ENCODE data around the gene FBXO28. TPM values are rescaled to one million over a fixed set of nuclear protein-coding genes. Genes with fewer than 3 reads are reported as not detected.

Gene FBXO28
- polyA plus RNA-seq, 1 donor (not counting 4 experiments of a cell fraction or from before 2014, with no cell fraction given): 36.5 TPM

DNA sequence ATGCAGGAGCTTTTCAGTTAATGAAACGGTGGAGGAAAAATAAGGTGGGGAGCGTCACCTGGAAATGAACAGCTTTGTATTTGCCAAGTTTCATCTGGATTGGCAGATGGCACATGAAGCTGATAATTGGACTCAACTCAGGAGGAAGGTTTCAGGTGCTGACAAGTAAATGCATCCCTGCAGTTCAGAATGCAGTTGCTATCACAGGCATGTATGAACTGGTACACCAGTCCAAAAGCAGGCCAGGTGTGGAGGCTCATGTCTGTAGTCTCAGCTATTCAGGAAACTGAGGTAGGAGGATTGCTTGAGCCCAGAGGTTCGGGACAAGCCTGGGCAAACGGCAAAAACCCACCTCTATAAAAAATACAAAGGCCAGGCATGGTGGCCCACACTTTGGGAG, 84.7 kb downstream of the FBXO28 start:
- Histone ChIP-seq H4K20me1 (ENCODE audit: control insufficient read depth, extremely low read depth, insufficient read depth, low read length) (no peaks in the 10 kb centered on the region), H3K27me3 (ENCODE audit: control insufficient read depth, extremely low read depth, insufficient read depth, low read length) (no peaks in the 10 kb centered on the region), H3K9ac (ENCODE audit: control insufficient read depth, extremely low read depth, insufficient read depth, low read length) (no peak overlapping the region), H3K4me3 (ENCODE audit: control insufficient read depth in 2 of 3, extremely low read depth in 1 of 3, insufficient read depth in 2 of 3, low read depth in 1 of 3, low read length in 3 of 3) (no peak overlapping the region), H3K9me1 (ENCODE audit: control insufficient read depth, extremely low read depth, insufficient read depth, low read length) (no peaks in the 10 kb centered on the region), H2AFZ (ENCODE audit: control insufficient read depth, low read length) (peak overlapping the region; percentile 67), H3K27ac (ENCODE audit: control insufficient read depth, insufficient read depth, low read length) (peak overlapping the region; percentile 67), H3K9me3 (ENCODE audit: control insufficient read depth, low read depth, low read length) (no peaks in the 10 kb centered on the region), H3K4me1 (ENCODE audit: control insufficient read depth, extremely low read depth, insufficient read depth, low read length) (peaks cover 28% of the 10 kb centered on the region), H3K79me2 (ENCODE audit: control insufficient read depth, insufficient read depth, low read length) (no peaks in the 10 kb centered on the region), H3K36me3 (ENCODE audit: control insufficient read depth in 2 of 2, extremely low read depth in 1 of 2, insufficient read depth in 2 of 2, low read length in 2 of 2) (peaks cover 0 to under 1% of the 10 kb centered on the region in 2 experiments), H3K4me2 (ENCODE audit: control insufficient read depth, extremely low read depth, insufficient read depth, low read depth, low read length) (peak overlapping the region; percentile 61)
- dilution Hi-C loops (cut with MboI; ENCODE audit: extremely low pct_ligation_motif_present, low sequenced_read_pairs): no loop called here
- no peak for DNase-seq (ENCODE audit: low read depth, low spot score)
- TF ChIP-seq EZH2 (IDR thresholded peaks at IDR 0.05; ENCODE audit: low read length): no peak
- TF ChIP-seq, protein P1, sequence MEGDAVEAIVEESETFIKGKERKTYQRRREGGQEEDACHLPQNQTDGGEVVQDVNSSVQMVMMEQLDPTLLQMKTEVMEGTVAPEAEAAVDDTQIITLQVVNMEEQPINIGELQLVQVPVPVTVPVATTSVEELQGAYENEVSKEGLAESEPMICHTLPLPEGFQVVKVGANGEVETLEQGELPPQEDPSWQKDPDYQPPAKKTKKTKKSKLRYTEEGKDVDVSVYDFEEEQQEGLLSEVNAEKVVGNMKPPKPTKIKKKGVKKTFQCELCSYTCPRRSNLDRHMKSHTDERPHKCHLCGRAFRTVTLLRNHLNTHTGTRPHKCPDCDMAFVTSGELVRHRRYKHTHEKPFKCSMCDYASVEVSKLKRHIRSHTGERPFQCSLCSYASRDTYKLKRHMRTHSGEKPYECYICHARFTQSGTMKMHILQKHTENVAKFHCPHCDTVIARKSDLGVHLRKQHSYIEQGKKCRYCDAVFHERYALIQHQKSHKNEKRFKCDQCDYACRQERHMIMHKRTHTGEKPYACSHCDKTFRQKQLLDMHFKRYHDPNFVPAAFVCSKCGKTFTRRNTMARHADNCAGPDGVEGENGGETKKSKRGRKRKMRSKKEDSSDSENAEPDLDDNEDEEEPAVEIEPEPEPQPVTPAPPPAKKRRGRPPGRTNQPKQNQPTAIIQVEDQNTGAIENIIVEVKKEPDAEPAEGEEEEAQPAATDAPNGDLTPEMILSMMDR (optimal IDR thresholded peaks at IDR 0.05 in 1 of 3, IDR thresholded peaks at IDR 0.05 in 1 of 3, conservative IDR thresholded peaks at IDR 0.05 in 1 of 3; ENCODE audit: extremely low read depth in 1 of 3, insufficient read depth in 2 of 3, low read length in 3 of 3): no peak
- FAIRE-seq: peak; percentile 98

DNA sequence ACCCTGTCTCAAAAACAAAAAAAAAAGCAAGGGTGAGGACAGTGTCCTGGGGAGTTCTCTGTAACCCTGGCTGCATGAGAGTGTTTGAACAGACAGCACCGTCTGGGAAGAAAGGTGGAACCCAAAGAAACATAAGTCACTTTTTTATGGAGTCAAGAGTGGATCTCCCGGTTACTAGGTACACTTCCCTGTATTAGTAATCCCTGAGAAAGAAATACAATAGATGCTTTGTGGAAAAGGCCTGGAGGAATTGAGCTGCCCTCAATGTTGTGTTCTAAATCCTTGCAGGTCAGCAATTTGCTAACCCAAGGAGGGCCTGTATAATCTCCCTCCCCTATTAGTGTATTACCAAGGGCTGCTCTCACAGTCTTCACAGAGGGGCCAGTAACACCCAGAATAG, 85.8 kb downstream of the FBXO28 start:
- Histone ChIP-seq H3K4me1 (ENCODE audit: control insufficient read depth, extremely low read depth, insufficient read depth, low read length) (peaks cover 37% of the 10 kb centered on the region), H3K9me3 (ENCODE audit: control insufficient read depth, low read depth, low read length) (no peaks in the 10 kb centered on the region), H2AFZ (ENCODE audit: control insufficient read depth, low read length) (no peak overlapping the region), H3K27me3 (ENCODE audit: control insufficient read depth, extremely low read depth, insufficient read depth, low read length) (no peaks in the 10 kb centered on the region), H3K4me3 (ENCODE audit: control insufficient read depth in 2 of 3, extremely low read depth in 1 of 3, insufficient read depth in 2 of 3, low read depth in 1 of 3, low read length in 3 of 3) (no peak overlapping the region), H4K20me1 (ENCODE audit: control insufficient read depth, extremely low read depth, insufficient read depth, low read length) (no peaks in the 10 kb centered on the region), H3K27ac (ENCODE audit: control insufficient read depth, insufficient read depth, low read length) (peak overlapping the region; percentile 25), H3K36me3 (ENCODE audit: control insufficient read depth in 2 of 2, extremely low read depth in 1 of 2, insufficient read depth in 2 of 2, low read length in 2 of 2) (no peaks in the 10 kb centered on the region), H3K4me2 (ENCODE audit: control insufficient read depth, extremely low read depth, insufficient read depth, low read depth, low read length) (no peak overlapping the region), H3K9ac (ENCODE audit: control insufficient read depth, extremely low read depth, insufficient read depth, low read length) (peak overlapping the region; percentile 14), H3K9me1 (ENCODE audit: control insufficient read depth, extremely low read depth, insufficient read depth, low read length) (no peaks in the 10 kb centered on the region), H3K79me2 (ENCODE audit: control insufficient read depth, insufficient read depth, low read length) (no peaks in the 10 kb centered on the region)
- dilution Hi-C loops (cut with MboI; ENCODE audit: extremely low pct_ligation_motif_present, low sequenced_read_pairs): no loop called here
- peak; percentile 89 for FAIRE-seq
- DNase-seq (ENCODE audit: low read depth, low spot score): no peak
- TF ChIP-seq, protein P1 (optimal IDR thresholded peaks at IDR 0.05 in 1 of 3, IDR thresholded peaks at IDR 0.05 in 1 of 3, conservative IDR thresholded peaks at IDR 0.05 in 1 of 3; ENCODE audit: extremely low read depth in 1 of 3, insufficient read depth in 2 of 3, low read length in 3 of 3): no peak
- no peak for TF ChIP-seq EZH2 (IDR thresholded peaks at IDR 0.05; ENCODE audit: low read length)

All from keratinocyte (primary cell).